RWPE1 (cell line): Measurements from ENCODE around the gene METAP1.
"Not testable (repeated sequence)": the region's sequence is repeated elsewhere in the genome, so short reads cannot be mapped to it uniquely, and the experiment has no call there.

Source experiments
- CTCF ChIA-PET: fragments of 350-600 bp; sonication (Branson Sonifier 250); formaldehyde crosslinking; extraction: SDS; loops from one replicate; lab custom pipeline; 2021; lab: Yijun Ruan, JAX
- POLR2A ChIA-PET: fragments of 400-600 bp; formaldehyde crosslinking; extraction: SDS; loops from one replicate; lab custom pipeline; 2020; ENCODE audit warnings: antibody characterized with exemption; ENCODE audit not compliant: low non-redundant PET; lab: Yijun Ruan, JAX
- DNase-seq: peaks from one replicate; pipeline ENCODE4 v3.0.0; 2012; ENCODE audit warnings: low spot score
- H3K27ac ChIP-seq: fragments of 450-650 bp; 2 replicates; pipeline ENCODE4 v1.5.1; 2017
- CTCF ChIP-seq: fragments of 450-650 bp; conservative IDR thresholded peaks from 2 replicates; pipeline ENCODE4 v1.5.1; 2017; ENCODE audit warnings: low read depth, mild to moderate bottlenecking

METAP1 gene

GRCh38 chr4:99099311-99099710 is 103.8 kb downstream of the METAP1 start:
- DNase-seq, result no peak
- CTCF ChIA-PET, result no interaction called here
- POLR2A ChIA-PET, result no interaction called here
- TF ChIP-seq CTCF, result no peak
- H3K27ac ChIP-seq, result no peak overlapping the region

GRCh38 chr4:99099814-99100213 is 104.3 kb downstream of the METAP1 start:
- POLR2A ChIA-PET, H3K27ac ChIP-seq, DNase-seq: not testable (repeated sequence)
- CTCF ChIA-PET, result interaction anchor here (0.6 kb wide), 2 partner anchors 410 to 1117 kb away, joined by 4 to 5 read pairs; no protein-coding TSS in a partner anchor

DNA sequence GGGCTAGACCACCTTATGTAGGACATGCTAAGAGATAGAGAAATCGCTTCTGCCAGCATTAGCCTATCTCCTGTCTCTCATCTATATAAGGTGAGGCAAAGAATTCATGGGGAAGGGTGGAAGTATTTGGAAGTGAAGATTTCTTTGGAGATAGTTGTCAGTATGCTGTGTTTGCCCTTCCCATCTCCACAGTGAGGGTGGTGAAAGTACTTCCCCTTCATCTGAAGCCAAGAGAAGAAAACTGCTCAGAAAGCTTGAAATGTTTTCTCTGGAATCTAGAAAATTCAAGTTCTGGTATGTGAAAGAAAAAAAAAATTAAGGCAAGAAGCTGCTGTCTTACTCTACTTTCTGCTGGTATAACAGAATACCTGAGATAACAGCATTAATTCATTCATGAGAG is 105.4 kb downstream of the METAP1 start:
- CTCF ChIA-PET, result interaction anchor here (0.7 kb wide), 1 partner anchor 578 kb away, joined by 6 read pairs; no protein-coding TSS in a partner anchor
- no peak for TF ChIP-seq CTCF
- no peak for DNase-seq
- H3K27ac ChIP-seq, result no peak overlapping the region
- POLR2A ChIA-PET, result no interaction called here

- no peak for TF ChIP-seq CTCF
- CTCF ChIA-PET, result interaction anchor here (0.6 to 1.0 kb wide), 3 partner anchors 67 to 361 kb away, joined by 3 to 4 read pairs (median 3); no protein-coding TSS in a partner anchor
- POLR2A ChIA-PET, result no interaction called here
- no peak overlapping the region for H3K27ac ChIP-seq
- no peak for DNase-seq
Observed at GRCh38 chr4:99102634-99103033, 107.1 kb downstream of the METAP1 start.

- H3K27ac ChIP-seq, result no peak overlapping the region
- DNase-seq, result no peak
- POLR2A ChIA-PET, result no interaction called here
- no peak for TF ChIP-seq CTCF
- CTCF ChIA-PET, result interaction anchor here (0.6 to 1.0 kb wide), 5 partner anchors 15 to 713 kb away, joined by 3 to 4 read pairs (median 4); no protein-coding TSS in a partner anchor
Observed at GRCh38 chr4:99103166-99103565, 107.6 kb downstream of the METAP1 start.

DNA sequence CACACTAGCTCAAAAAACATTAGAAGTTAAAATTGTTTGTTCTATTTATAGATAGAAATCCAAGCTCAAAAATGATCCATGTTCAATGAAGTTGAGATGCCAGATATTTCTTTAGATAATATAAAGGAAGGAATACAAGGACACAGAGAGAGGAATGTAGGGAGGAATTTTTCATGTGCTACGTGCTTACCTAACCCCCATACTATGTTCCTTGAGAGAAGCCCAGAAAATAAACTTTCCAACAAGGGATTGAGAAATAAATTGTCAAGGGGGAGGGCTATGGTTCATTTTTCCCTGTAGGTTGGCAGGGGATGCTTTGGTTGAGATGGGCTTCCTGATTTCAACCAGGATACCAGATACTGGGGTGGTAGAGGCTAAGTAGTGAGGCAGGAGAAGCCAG is 108.6 kb downstream of the METAP1 start:
- POLR2A ChIA-PET, result no interaction called here

GRCh38 chr4:99109286-99109685 is 113.8 kb downstream of the METAP1 start:
- POLR2A ChIA-PET, DNase-seq, CTCF ChIA-PET, H3K27ac ChIP-seq: not testable (repeated sequence)

More for the DNA sequence above, 108.6 kb downstream of the METAP1 start:
- no peak overlapping the region for H3K27ac ChIP-seq
- TF ChIP-seq CTCF, result no peak
- DNase-seq, result no peak
- CTCF ChIA-PET, result interaction anchor here (0.6 to 1.1 kb wide), 2 partner anchors 112 to 358 kb away, joined by 3 read pairs; no protein-coding TSS in a partner anchor
